Activated gamma-delta T cell treated with Interleukin-2 at 50 U/mL for 16 hours (primary cell): Measurements from ENCODE around the gene FRS3.

Source experiments
- DNase-seq: peaks from one replicate; pipeline ENCODE4 v3.0.0-alpha.2; 2020

Gene FRS3

GRCh38 chr6:41724586-41725501 is 54.9 kb downstream of the FRS3 start:
- DNase-seq: no peak

- DNase-seq: no peak
Measured at GRCh38 chr6:41724228-41724580, 55.5 kb downstream of the FRS3 start.

- no peak for DNase-seq
Measured at GRCh38 chr6:41723530-41724227, 56.0 kb downstream of the FRS3 start.

- no peak for DNase-seq
Measured at GRCh38 chr6:41722969-41723529, 56.7 kb downstream of the FRS3 start.

- no peak for DNase-seq
Measured at GRCh38 chr6:41721414-41721813, 58.3 kb downstream of the FRS3 start.

GRCh38 chr6:41720783-41721182 is 58.9 kb downstream of the FRS3 start:
- DNase-seq: no peak

GRCh38 chr6:41720262-41720620 is 59.5 kb downstream of the FRS3 start:
- no peak for DNase-seq
